Naive thymus-derived CD8-positive, alpha-beta T cell (primary cell): ENCODE data around the gene FMR1NB. TPM values are rescaled to one million over a fixed set of nuclear protein-coding genes. Genes with fewer than 3 reads are reported as not detected.

Source experiments
- ATAC-seq, 2 donors: fragments of 150-1000 bp; cut with Tn5 transposase in 1 of 2; sonication (Bioruptor Pico), chemical (Tn5 transposase) in 1 of 2; 1 replicate in 1 of 2; 2 replicates in 1 of 2; pipeline ENCODE4 v1.10.0; 2021; ENCODE audit warnings: mild to moderate bottlenecking in 2 of 2, moderate library complexity in 2 of 2
- POLR2A ChIA-PET: fragments of 350-600 bp; sonication (Branson Sonifier 250); formaldehyde crosslinking; loops from one replicate; lab custom pipeline; 2021; ENCODE audit warnings: antibody characterized with exemption; lab: Charles Lee
- DNase-seq, 10 donors: peaks; one replicate each; pipeline versions ENCODE4 v3.0.0 to v3.0.0-alpha.2; 2020 to 2022
- H3K27ac Mint-ChIP-seq, 10 donors: one replicate each; pipeline ENCODE4 v1.8.0; 2020 to 2022; ENCODE audit warnings: mild to moderate bottlenecking in 10 of 10, mixed read lengths in 10 of 10, moderate library complexity in 4 of 10, inconsistent platforms in 1 of 10
- H3K27me3 Mint-ChIP-seq, 5 donors: one replicate each; pipeline ENCODE4 v1.8.0; 2021 to 2022; ENCODE audit warnings: mixed read lengths in 5 of 5
- H3K36me3 Mint-ChIP-seq, 3 donors: one replicate each; pipeline ENCODE4 v1.8.0; 2020 to 2022; ENCODE audit warnings: mixed read lengths in 3 of 3, mild to moderate bottlenecking in 2 of 3, inconsistent platforms in 1 of 3
- H3K4me1 Mint-ChIP-seq, 4 donors: one replicate each; pipeline ENCODE4 v1.8.0; 2021 to 2022; ENCODE audit warnings: mixed read lengths in 4 of 4
- H3K4me3 Mint-ChIP-seq, 10 donors: one replicate each; pipeline ENCODE4 v1.8.0; 2020 to 2022; ENCODE audit warnings: mild to moderate bottlenecking in 10 of 10, mixed read lengths in 10 of 10, moderate library complexity in 6 of 10, inconsistent platforms in 1 of 10
- H3K9me3 Mint-ChIP-seq, 9 donors: one replicate each; pipeline ENCODE4 v1.8.0; 2020 to 2022; ENCODE audit warnings: mixed read lengths in 9 of 9, mild to moderate bottlenecking in 3 of 9, inconsistent platforms in 1 of 9, moderate library complexity in 1 of 9
- polyA plus RNA-seq, 3 donors: library from polyadenylated mRNA; unstranded; fragments of 300-500 nt; fragmentation: Illumina TruSeq; gene quantifications; one replicate each; pipeline ENCODE4 v1.2.3, GENCODE V29; 2021
- total RNA-seq, 8 experiments: library from RNA in 2 of 8; stranded (reverse) in 2 of 8; gene quantifications; one replicate each; pipeline ENCODE4 v1.2.3 and lab custom pipeline; 2021 to 2026

FMR1NB gene
- total RNA-seq = not detected
- polyA plus RNA-seq = not detected
- total RNA-seq (lab: John Stamatoyannopoulos, UW) = 0 reads per million in 6 experiments

GRCh38 chrX:147981038-147981752 lies at the start of gene FMR1NB:
TSS of gene FMR1NB (plus strand) at chrX:147981337. CDS start at chrX:147981403, 66 bp downstream.
- Mint-ChIP-seq H3K9me3 (peaks cover 0 to 5% (median 0%) of the 10 kb centered on the region in 9 donors), H3K27ac (no peak within 1 kb of the TSS), H3K27me3 (no peaks in the 10 kb centered on the region), H3K4me3 (no peak within 1 kb of the TSS), H3K36me3 (no peaks in the 10 kb centered on the region), H3K4me1 (no peaks in the 10 kb centered on the region)
- DNase-seq (no peak), ATAC-seq (no peak)
- POLR2A ChIA-PET = no interaction called here

- Mint-ChIP-seq H3K27ac (no peak overlapping the region), H3K9me3 (no peaks in the 10 kb centered on the region), H3K27me3 (no peaks in the 10 kb centered on the region), H3K4me3 (no peak overlapping the region), H3K4me1 (peaks cover 0 to 3% (median under 1%) of the 10 kb centered on the region in 4 donors), H3K36me3 (peaks cover 0 to 71% (median 4%) of the 10 kb centered on the region in 3 donors)
- POLR2A ChIA-PET = no interaction called here
- no peak for ATAC-seq
- DNase-seq = no peak
These were observed 47.3 kb upstream of the FMR1NB start for GRCh38 chrX:147933815-147934214.

- ATAC-seq (no peak), DNase-seq (no peak)
- H3K27ac Mint-ChIP-seq = no peak overlapping the region
- POLR2A ChIA-PET = no interaction called here
- no peak overlapping the region for H3K4me3 Mint-ChIP-seq
- H3K36me3 Mint-ChIP-seq = peaks cover 0 to 67% (median 4%) of the 10 kb centered on the region in 3 donors
- H3K27me3 Mint-ChIP-seq = no peaks in the 10 kb centered on the region
- H3K9me3 Mint-ChIP-seq = no peaks in the 10 kb centered on the region
- H3K4me1 Mint-ChIP-seq = peaks cover 0 to 1% (median under 1%) of the 10 kb centered on the region in 4 donors
These were observed 45.9 kb upstream of the FMR1NB start for GRCh38 chrX:147935156-147935758.

GRCh38 chrX:147945286-147945685 lies 35.9 kb upstream of the FMR1NB start:
- no peak for DNase-seq
- peak overlapping the region in 1 of 10 donors; percentile 37 for H3K27ac Mint-ChIP-seq
- no peaks in the 10 kb centered on the region for H3K9me3 Mint-ChIP-seq
- H3K4me1 Mint-ChIP-seq = no peaks in the 10 kb centered on the region
- no peak for ATAC-seq
- no peaks in the 10 kb centered on the region for H3K27me3 Mint-ChIP-seq
- POLR2A ChIA-PET = no interaction called here
- H3K36me3 Mint-ChIP-seq = peaks cover 0 to 81% (median 2%) of the 10 kb centered on the region in 3 donors
- no peak overlapping the region for H3K4me3 Mint-ChIP-seq

- POLR2A ChIA-PET = no interaction called here
These were observed 32.6 kb upstream of the FMR1NB start for GRCh38 chrX:147948531-147948930.

GRCh38 chrX:147950352-147950751 lies 30.8 kb upstream of the FMR1NB start:
- Mint-ChIP-seq H3K4me3 (no peak overlapping the region), H3K27me3 (no peaks in the 10 kb centered on the region), H3K9me3 (no peaks in the 10 kb centered on the region), H3K27ac (no peak overlapping the region), H3K36me3 (peaks cover 0 to 52% (median 2%) of the 10 kb centered on the region in 3 donors), H3K4me1 (no peaks in the 10 kb centered on the region)
- DNase-seq = no peak
- POLR2A ChIA-PET = no interaction called here
- no peak for ATAC-seq

More at GRCh38 chrX:147948531-147948930, 32.6 kb upstream of the FMR1NB start:
- Mint-ChIP-seq H3K27me3 (no peaks in the 10 kb centered on the region), H3K4me1 (no peaks in the 10 kb centered on the region), H3K27ac (peak overlapping the region in 1 of 10 donors; percentile 17), H3K4me3 (no peak overlapping the region), H3K36me3 (peaks cover 0 to 68% (median 2%) of the 10 kb centered on the region in 3 donors), H3K9me3 (no peaks in the 10 kb centered on the region)
- DNase-seq (no peak), ATAC-seq (no peak)

GRCh38 chrX:147953976-147954375 lies 27.2 kb upstream of the FMR1NB start:
- Mint-ChIP-seq H3K4me1 (no peaks in the 10 kb centered on the region), H3K27me3 (no peaks in the 10 kb centered on the region), H3K36me3 (peaks cover 0 to 21% (median 0%) of the 10 kb centered on the region in 3 donors), H3K27ac (peak overlapping the region in 1 of 10 donors; percentile 18), H3K4me3 (peak overlapping the region in 1 of 10 donors; percentile 2), H3K9me3 (no peaks in the 10 kb centered on the region)
- DNase-seq (no peak), ATAC-seq (no peak)
- POLR2A ChIA-PET = no interaction called here

GRCh38 chrX:147957291-147957690 lies 23.8 kb upstream of the FMR1NB start:
- Mint-ChIP-seq H3K36me3 (no peaks in the 10 kb centered on the region), H3K27me3 (peaks cover 1 to 6% (median 4%) of the 10 kb centered on the region in 5 donors), H3K27ac (no peak overlapping the region), H3K4me1 (no peaks in the 10 kb centered on the region), H3K4me3 (no peak overlapping the region), H3K9me3 (no peaks in the 10 kb centered on the region)
- DNase-seq (no peak), ATAC-seq (no peak)
- POLR2A ChIA-PET = no interaction called here

- no peak overlapping the region for H3K4me3 Mint-ChIP-seq
- ATAC-seq (no peak), DNase-seq (no peak)
- no peaks in the 10 kb centered on the region for H3K4me1 Mint-ChIP-seq
- H3K36me3 Mint-ChIP-seq = no peaks in the 10 kb centered on the region
- H3K9me3 Mint-ChIP-seq = no peaks in the 10 kb centered on the region
- POLR2A ChIA-PET = no interaction called here
- H3K27ac Mint-ChIP-seq = no peak overlapping the region
- H3K27me3 Mint-ChIP-seq = peaks cover 3 to 8% (median 4%) of the 10 kb centered on the region in 5 donors
These were observed 22.8 kb upstream of the FMR1NB start for GRCh38 chrX:147958291-147958690.

GRCh38 chrX:147960722-147961121 lies 20.4 kb upstream of the FMR1NB start:
- Mint-ChIP-seq H3K27me3 (peaks cover 3 to 17% (median 8%) of the 10 kb centered on the region in 5 donors), H3K4me3 (no peak overlapping the region)
- ATAC-seq = no peak

GRCh38 chrX:147962476-147962875 lies 18.7 kb upstream of the FMR1NB start:
- no peak overlapping the region for H3K4me3 Mint-ChIP-seq

More at GRCh38 chrX:147960722-147961121, 20.4 kb upstream of the FMR1NB start:
- POLR2A ChIA-PET = no interaction called here
- H3K9me3 Mint-ChIP-seq = peaks cover 0 to 3% (median 0%) of the 10 kb centered on the region in 9 donors
- H3K4me1 Mint-ChIP-seq = no peaks in the 10 kb centered on the region
- no peak overlapping the region for H3K27ac Mint-ChIP-seq
- no peak for DNase-seq
- no peaks in the 10 kb centered on the region for H3K36me3 Mint-ChIP-seq

GRCh38 chrX:147978931-147979330 lies 2.2 kb upstream of the FMR1NB start:
- peaks cover 0 to 3% (median 0%) of the 10 kb centered on the region in 9 donors for H3K9me3 Mint-ChIP-seq
- H3K4me1 Mint-ChIP-seq = no peaks in the 10 kb centered on the region
- H3K27ac Mint-ChIP-seq = no peak overlapping the region
- no peaks in the 10 kb centered on the region for H3K36me3 Mint-ChIP-seq
- H3K4me3 Mint-ChIP-seq = no peak overlapping the region
- ATAC-seq (no peak), DNase-seq (no peak)
- POLR2A ChIA-PET = no interaction called here
- H3K27me3 Mint-ChIP-seq = no peaks in the 10 kb centered on the region

More at GRCh38 chrX:147962476-147962875, 18.7 kb upstream of the FMR1NB start:
- no peaks in the 10 kb centered on the region for H3K4me1 Mint-ChIP-seq
- DNase-seq (no peak), ATAC-seq (no peak)
- H3K27ac Mint-ChIP-seq = no peak overlapping the region
- no peaks in the 10 kb centered on the region for H3K36me3 Mint-ChIP-seq
- peaks cover 0 to 7% (median 0%) of the 10 kb centered on the region in 9 donors for H3K9me3 Mint-ChIP-seq
- POLR2A ChIA-PET = no interaction called here
- peaks cover 6 to 17% (median 8%) of the 10 kb centered on the region in 5 donors for H3K27me3 Mint-ChIP-seq

- POLR2A ChIA-PET = no interaction called here
These were observed 39.2 kb downstream of the FMR1NB start for GRCh38 chrX:148020329-148020728.

More at GRCh38 chrX:148020329-148020728, 39.2 kb downstream of the FMR1NB start:
- peaks cover 0 to 2% (median 1%) of the 10 kb centered on the region in 4 donors for H3K4me1 Mint-ChIP-seq
- DNase-seq (no peak), ATAC-seq (no peak)
- H3K4me3 Mint-ChIP-seq = no peak overlapping the region
- H3K36me3 Mint-ChIP-seq = peaks cover 0 to 7% (median 2%) of the 10 kb centered on the region in 3 donors
- peaks cover 0 to 24% (median 11%) of the 10 kb centered on the region in 9 donors for H3K9me3 Mint-ChIP-seq
- peaks cover 0 to 3% (median 1%) of the 10 kb centered on the region in 5 donors for H3K27me3 Mint-ChIP-seq
- H3K27ac Mint-ChIP-seq = no peak overlapping the region
